Suprapubic skin (tissue), 4 donors: ENCODE measurements around the gene CKAP4.

Experiments
- CTCF ChIP-seq, 2 donors: fragments of 200-600 bp in 1 of 2; fragments of 450-650 bp in 1 of 2; sonication (generic) in 1 of 2; IDR thresholded peaks; one replicate each; pipeline ENCODE4 v1.5.1; 2016 to 2019; ENCODE audit warnings: antibody characterized with exemption in 2 of 2, mild to moderate bottlenecking in 1 of 2, moderate library complexity in 1 of 2
- EP300 ChIP-seq: sonication (generic); formaldehyde crosslinking; IDR thresholded peaks from one replicate; pipeline ENCODE4 v1.6.1; 2017; ENCODE audit warnings: antibody characterized with exemption
- POLR2A ChIP-seq, 2 donors: fragments of 450-650 bp; IDR thresholded peaks; one replicate each; pipeline ENCODE4 v1.6.1; 2017; ENCODE audit warnings: antibody characterized with exemption in 2 of 2, mild to moderate bottlenecking in 2 of 2, moderate library complexity in 2 of 2
- POLR2AphosphoS5 ChIP-seq, 3 donors: sonication (generic); formaldehyde crosslinking; IDR thresholded peaks; one replicate each; pipeline ENCODE4 v1.6.1; 2017; ENCODE audit warnings: antibody characterized with exemption in 3 of 3

GRCh38 chr12:106289196-106289681 is 41.4 kb upstream of the CKAP4 start:
- TF ChIP-seq CTCF (IDR thresholded peaks at IDR 0.05) (no peak), EP300 (no peak), POLR2AphosphoS5 (IDR thresholded peaks at IDR 0.05) (no peak), POLR2A (IDR thresholded peaks at IDR 0.05) (no peak)
